Adrenal gland (tissue), 12 donors: Measurements from ENCODE around the gene PDE8A. TPM values are rescaled to one million over a fixed set of nuclear protein-coding genes. Genes with fewer than 3 reads are reported as not detected.

Source experiments
- DNase-seq, 7 donors: peaks; one replicate each; pipeline ENCODE4 v3.0.0-alpha.2; 2019 to 2020
- H3K27ac ChIP-seq, 5 donors: fragments of 200-600 bp; sonication (generic) in 4 of 5; 1 replicate in 3 of 5; 2 replicates in 2 of 5; pipeline versions ENCODE4 v1.5.1 to v1.8.0; 2016 to 2020; ENCODE audit warnings: mild to moderate bottlenecking in 1 of 5
- H3K27me3 ChIP-seq: fragments of 200-600 bp; 2 replicates; pipeline ENCODE4 v1.8.0; 2021
- H3K36me3 ChIP-seq, 2 donors: fragments of 200-600 bp; replicated peaks in 1 of 2; 1 replicate in 1 of 2; 2 replicates in 1 of 2; pipeline versions ENCODE4 v1.5.1 to v1.8.0; 2018 to 2022
- H3K4me1 ChIP-seq, 2 donors: fragments of 200-600 bp; replicated peaks in 1 of 2; 1 replicate in 1 of 2; 2 replicates in 1 of 2; pipeline versions ENCODE4 v1.5.1 to v1.8.0; 2018 to 2021
- H3K4me3 ChIP-seq, 4 donors: fragments of 200-600 bp; sonication (generic) in 3 of 4; one replicate each; pipeline ENCODE4 v1.5.1; 2016 to 2018
- H3K9me3 ChIP-seq, 3 donors: fragments of 200-600 bp; sonication (generic) in 1 of 3; replicated peaks in 1 of 3; 1 replicate in 2 of 3; 2 replicates in 1 of 3; pipeline versions ENCODE4 v1.5.1 to v1.8.0; 2016 to 2021
- CTCF ChIP-seq, 6 experiments: fragments of 450-650 bp in 4 of 6; fragments of 200-600 bp in 2 of 6; sonication (generic) in 1 of 6; IDR thresholded peaks; 1 replicate in 5 of 6; 2 replicates in 1 of 6; pipeline versions ENCODE4 v1.5.1 to v1.8.0; 2016 to 2021; ENCODE audit warnings: antibody characterized with exemption in 6 of 6, mild to moderate bottlenecking in 2 of 6, moderate library complexity in 1 of 6
- POLR2A ChIP-seq, 2 donors: fragments of 450-650 bp; IDR thresholded peaks; one replicate each; pipeline ENCODE4 v1.6.1; 2017; ENCODE audit warnings: antibody characterized with exemption in 2 of 2, mild to moderate bottlenecking in 2 of 2, moderate library complexity in 1 of 2
- WGBS, 4 donors: extraction: QIAGEN DNeasy Blood & Tissue Kit in 2 of 4; methylation state at CpG; one replicate each; pipeline versions ENCODE4 v1.1.5 to v1.1.7; 2013 to 2017; 5-methylcytosine and 5-hydroxymethylcytosine counted together
- intact Hi-C, 2 donors: fragments of 100-400 bp; cut with DNase I; formaldehyde crosslinking; loops; one replicate each; pipeline versions ENCODE4 v1.14.1 to v1.15.0; 2022 to 2023
- polyA plus RNA-seq, 3 donors: library from polyadenylated mRNA; stranded (reverse); fragments of 200-250 nt in 2 of 3; fragments of 350-450 nt in 1 of 3; fragmentation: Illumina TruSeq in 1 of 3; extraction: RNeasy Lipid Tissue Mini Kit (QIAGEN cat#74804) in 1 of 3; gene quantifications; one replicate each; pipeline ENCODE4 v1.2.3, GENCODE V29; 2013 to 2014
- total RNA-seq, 9 donors: library from RNA; depleted of rRNA in 4 of 9; stranded (reverse); fragments of >200 nt in 4 of 9; fragments of 120-200 nt in 1 of 9; fragmentation: NEBNext Ultra II Directional in 1 of 9; extraction: Animal tissue kit (Norgen Biotek cat#: 25700) in 1 of 9; gene quantifications; one replicate each; pipeline versions ENCODE4 v1.1.0 to v1.2.4, GENCODE V29; 2013 to 2023
- donor health status: healthy with polysubstance abuse.
- donor health status: Bipolar disorder and iron deficiency.
- donor health status: DM: yes; HTN: yes; CAD: no.
- donor health status: DM: no; HTN: no; CAD: no.
- donor health status: DM: no; HTN: no; CAD: no.
- donor health status: DM: yes; HTN: yes; CAD: no.

PDE8A gene
- total and polyA plus RNA-seq, 12 donors: 47.3 to 123 (median 66.4) TPM

GRCh38 chr15:85013785-85014184 is 32.1 kb downstream of the PDE8A start:
- no peak for TF ChIP-seq CTCF (IDR thresholded peaks at IDR 0.05)
- TF ChIP-seq POLR2A (IDR thresholded peaks at IDR 0.05): no peak
- no peak for DNase-seq
- H3K36me3 ChIP-seq: no peaks in the 10 kb centered on the region
- H3K4me1 ChIP-seq: peaks cover 18 to 37% of the 10 kb centered on the region in 2 donors
- H3K27ac ChIP-seq: no peak overlapping the region
- no peaks in the 10 kb centered on the region for H3K9me3 ChIP-seq
- intact Hi-C loops: no loop called here
- WGBS, 4 donors: 82 to 91% (median 88%) methylated on average over 4 of the region's 4 CpGs
- H3K27me3 ChIP-seq: no peaks in the 10 kb centered on the region
- no peak overlapping the region for H3K4me3 ChIP-seq

- Histone ChIP-seq H3K27me3 (no peaks in the 10 kb centered on the region), H3K9me3 (no peaks in the 10 kb centered on the region), H3K4me1 (peaks cover 15 to 25% of the 10 kb centered on the region in 2 donors), H3K27ac (no peak overlapping the region), H3K4me3 (no peak overlapping the region), H3K36me3 (no peaks in the 10 kb centered on the region)
- intact Hi-C loops: no loop called here
- no peak for DNase-seq
- TF ChIP-seq POLR2A (IDR thresholded peaks at IDR 0.05) (no peak), CTCF (IDR thresholded peaks at IDR 0.05) (no peak)
- 70 to 76% (median 73%) methylated on average over 6 of the region's 6 CpGs for WGBS, 4 donors
Observed at GRCh38 chr15:85014932-85015331, 33.3 kb downstream of the PDE8A start.

- Histone ChIP-seq H3K4me1 (peaks cover 2 to 12% of the 10 kb centered on the region in 2 donors), H3K4me3 (no peak overlapping the region), H3K36me3 (no peaks in the 10 kb centered on the region), H3K9me3 (no peaks in the 10 kb centered on the region), H3K27ac (no peak overlapping the region), H3K27me3 (no peaks in the 10 kb centered on the region)
- TF ChIP-seq CTCF (IDR thresholded peaks at IDR 0.05) (no peak), POLR2A (IDR thresholded peaks at IDR 0.05) (no peak)
- DNase-seq: no peak
- intact Hi-C loops: no loop called here
Observed at GRCh38 chr15:85016275-85016674, 34.6 kb downstream of the PDE8A start.

GRCh38 chr15:85019815-85020590 is 38.3 kb downstream of the PDE8A start:
- H3K36me3 ChIP-seq: no peaks in the 10 kb centered on the region
- H3K27ac ChIP-seq: no peak overlapping the region
- intact Hi-C loops: no loop called here
- WGBS, 4 donors: 82 to 89% (median 86%) methylated on average over 15 of the region's 15 CpGs
- H3K4me3 ChIP-seq: no peak overlapping the region
- DNase-seq: no peak
- H3K27me3 ChIP-seq: no peaks in the 10 kb centered on the region
- TF ChIP-seq POLR2A (IDR thresholded peaks at IDR 0.05): no peak
- TF ChIP-seq CTCF (IDR thresholded peaks at IDR 0.05): no peak
- H3K9me3 ChIP-seq: no peaks in the 10 kb centered on the region
- H3K4me1 ChIP-seq: peaks cover under 1 to 23% of the 10 kb centered on the region in 2 donors
